Naive thymus-derived CD8-positive, alpha-beta T cell (primary cell): ENCODE results near the gene LIN52. TPM values are rescaled to one million over a fixed set of nuclear protein-coding genes. Genes with fewer than 3 reads are reported as not detected.
A peak's percentile ranks its signal among the peaks of the same experiment; 100 is the strongest.

ENCODE experiments used
- ATAC-seq, 2 donors: fragments of 150-1000 bp; cut with Tn5 transposase in 1 of 2; sonication (Bioruptor Pico), chemical (Tn5 transposase) in 1 of 2; 1 replicate in 1 of 2; 2 replicates in 1 of 2; pipeline ENCODE4 v1.10.0; 2021; ENCODE audit warnings: mild to moderate bottlenecking in 2 of 2, moderate library complexity in 2 of 2
- POLR2A ChIA-PET: fragments of 350-600 bp; sonication (Branson Sonifier 250); formaldehyde crosslinking; loops from one replicate; lab custom pipeline; 2021; ENCODE audit warnings: antibody characterized with exemption; lab: Charles Lee
- DNase-seq, 10 donors: peaks; one replicate each; pipeline versions ENCODE4 v3.0.0 to v3.0.0-alpha.2; 2020 to 2022
- H3K27ac Mint-ChIP-seq, 10 donors: one replicate each; pipeline ENCODE4 v1.8.0; 2020 to 2022; ENCODE audit warnings: mild to moderate bottlenecking in 10 of 10, mixed read lengths in 10 of 10, moderate library complexity in 4 of 10, inconsistent platforms in 1 of 10
- H3K27me3 Mint-ChIP-seq, 5 donors: one replicate each; pipeline ENCODE4 v1.8.0; 2021 to 2022; ENCODE audit warnings: mixed read lengths in 5 of 5
- H3K36me3 Mint-ChIP-seq, 3 donors: one replicate each; pipeline ENCODE4 v1.8.0; 2020 to 2022; ENCODE audit warnings: mixed read lengths in 3 of 3, mild to moderate bottlenecking in 2 of 3, inconsistent platforms in 1 of 3
- H3K4me1 Mint-ChIP-seq, 4 donors: one replicate each; pipeline ENCODE4 v1.8.0; 2021 to 2022; ENCODE audit warnings: mixed read lengths in 4 of 4
- H3K4me3 Mint-ChIP-seq, 10 donors: one replicate each; pipeline ENCODE4 v1.8.0; 2020 to 2022; ENCODE audit warnings: mild to moderate bottlenecking in 10 of 10, mixed read lengths in 10 of 10, moderate library complexity in 6 of 10, inconsistent platforms in 1 of 10
- H3K9me3 Mint-ChIP-seq, 9 donors: one replicate each; pipeline ENCODE4 v1.8.0; 2020 to 2022; ENCODE audit warnings: mixed read lengths in 9 of 9, mild to moderate bottlenecking in 3 of 9, inconsistent platforms in 1 of 9, moderate library complexity in 1 of 9
- polyA plus RNA-seq, 3 donors: library from polyadenylated mRNA; unstranded; fragments of 300-500 nt; fragmentation: Illumina TruSeq; gene quantifications; one replicate each; pipeline ENCODE4 v1.2.3, GENCODE V29; 2021
- total RNA-seq, 8 experiments: library from RNA in 2 of 8; stranded (reverse) in 2 of 8; gene quantifications; one replicate each; pipeline ENCODE4 v1.2.3 and lab custom pipeline; 2021 to 2026

The LIN52 gene
- total and polyA plus RNA-seq, 5 experiments from 2014 or later, result 9.5 to 16.1 (median 11.1) TPM

- Mint-ChIP-seq H3K9me3 (no peaks in the 10 kb centered on the region), H3K4me3 (no peak overlapping the region), H3K27ac (no peak overlapping the region), H3K27me3 (peaks cover 0 to 7% (median 1%) of the 10 kb centered on the region in 5 donors), H3K4me1 (no peaks in the 10 kb centered on the region), H3K36me3 (peaks cover 5 to 27% (median 6%) of the 10 kb centered on the region in 3 donors)
- POLR2A ChIA-PET, result no interaction called here
- no peak for DNase-seq
- ATAC-seq, result no peak
Observed at GRCh38 chr14:74204491-74204890, 119.7 kb downstream of the LIN52 start.

DNA sequence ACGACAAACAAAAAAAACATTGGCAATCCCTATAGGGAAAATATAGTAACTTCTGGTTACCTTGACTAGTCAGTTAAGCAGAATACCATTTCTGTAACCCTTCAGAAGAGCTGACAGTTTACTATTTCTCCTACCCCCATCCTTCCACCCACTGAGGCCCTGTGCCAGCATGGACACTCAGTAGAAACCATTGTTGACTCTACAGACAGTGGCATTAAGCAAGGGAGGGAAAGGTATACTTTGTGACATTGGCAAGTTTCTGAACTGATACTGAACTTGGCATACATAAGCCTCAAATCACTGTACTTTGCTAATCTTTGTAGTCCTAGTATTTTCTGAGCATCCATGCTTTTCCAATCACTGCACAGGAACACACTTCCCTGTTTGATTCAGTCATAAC is 121.1 kb downstream of the LIN52 start:
- ATAC-seq (no peak), DNase-seq (no peak)
- H3K9me3 Mint-ChIP-seq, result no peaks in the 10 kb centered on the region
- no peak overlapping the region for H3K4me3 Mint-ChIP-seq
- no peak overlapping the region for H3K27ac Mint-ChIP-seq
- H3K27me3 Mint-ChIP-seq, result peaks cover 0 to 7% (median 1%) of the 10 kb centered on the region in 5 donors
- H3K36me3 Mint-ChIP-seq, result peaks cover 5 to 16% (median 6%) of the 10 kb centered on the region in 3 donors
- POLR2A ChIA-PET, result no interaction called here
- no peaks in the 10 kb centered on the region for H3K4me1 Mint-ChIP-seq

- no peaks in the 10 kb centered on the region for H3K4me1 Mint-ChIP-seq
- H3K27me3 Mint-ChIP-seq, result peaks cover 0 to 7% (median 1%) of the 10 kb centered on the region in 5 donors
- POLR2A ChIA-PET, result interaction anchor here (0.6 kb wide), 1 partner anchor 1101 kb away, joined by 7 read pairs; no protein-coding TSS in a partner anchor
- ATAC-seq, result no peak
- H3K4me3 Mint-ChIP-seq, result no peak overlapping the region
- H3K9me3 Mint-ChIP-seq, result no peaks in the 10 kb centered on the region
- H3K36me3 Mint-ChIP-seq, result peaks cover 0 to 7% (median 4%) of the 10 kb centered on the region in 3 donors
- DNase-seq, result no peak
- no peak overlapping the region for H3K27ac Mint-ChIP-seq
Observed at GRCh38 chr14:74207943-74208342, 123.2 kb downstream of the LIN52 start.

GRCh38 chr14:74208642-74209041 is 123.9 kb downstream of the LIN52 start:
- DNase-seq, result no peak
- H3K4me3 Mint-ChIP-seq, result no peak overlapping the region
- POLR2A ChIA-PET, result interaction anchor here (0.6 kb wide), 1 partner anchor 1100 kb away, joined by 7 read pairs; no protein-coding TSS in a partner anchor
- no peak for ATAC-seq
- H3K4me1 Mint-ChIP-seq, result no peaks in the 10 kb centered on the region
- H3K9me3 Mint-ChIP-seq, result no peaks in the 10 kb centered on the region
- H3K36me3 Mint-ChIP-seq, result no peaks in the 10 kb centered on the region
- H3K27ac Mint-ChIP-seq, result peak overlapping the region in 1 of 10 donors; percentile 65
- peaks cover 0 to 7% (median 1%) of the 10 kb centered on the region in 5 donors for H3K27me3 Mint-ChIP-seq

DNA sequence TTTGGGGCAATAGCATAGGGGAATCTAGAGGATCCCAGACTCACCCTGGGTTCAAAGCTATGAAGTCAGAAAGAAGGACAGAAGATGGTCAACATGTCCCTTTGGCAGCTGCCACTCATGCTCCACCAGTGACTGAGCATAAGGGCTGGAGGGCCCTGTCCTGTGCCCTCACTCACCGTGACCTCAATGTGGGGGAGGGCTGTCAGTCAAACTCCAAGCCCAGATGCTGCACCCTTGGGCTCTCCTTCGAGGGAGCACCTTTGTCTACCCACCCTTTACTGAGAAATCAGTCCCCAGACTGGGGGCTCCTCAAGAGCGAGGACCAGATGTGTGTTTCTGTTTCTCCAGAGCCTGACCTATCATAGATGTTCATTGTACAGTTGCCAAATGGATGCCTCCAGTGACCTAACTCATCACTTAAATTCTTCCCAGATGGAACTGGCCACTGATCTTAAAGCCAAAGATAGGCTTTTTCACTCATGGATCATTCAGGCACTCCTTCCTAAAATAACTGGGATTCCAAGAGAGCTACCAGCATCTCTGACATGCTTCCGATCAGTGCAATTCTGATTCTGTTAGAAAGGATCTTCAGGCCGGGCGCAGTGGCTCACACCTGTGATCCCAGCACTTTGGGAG is 127.3 kb downstream of the LIN52 start:
- no peaks in the 10 kb centered on the region for H3K36me3 Mint-ChIP-seq
- H3K4me3 Mint-ChIP-seq, result no peak overlapping the region
- peaks cover 0 to 9% (median 6%) of the 10 kb centered on the region in 5 donors for H3K27me3 Mint-ChIP-seq
- DNase-seq, result no peak
- ATAC-seq, result no peak
- H3K4me1 Mint-ChIP-seq, result no peaks in the 10 kb centered on the region
- no peak overlapping the region for H3K27ac Mint-ChIP-seq
- POLR2A ChIA-PET, result no interaction called here
- H3K9me3 Mint-ChIP-seq, result no peaks in the 10 kb centered on the region

DNA sequence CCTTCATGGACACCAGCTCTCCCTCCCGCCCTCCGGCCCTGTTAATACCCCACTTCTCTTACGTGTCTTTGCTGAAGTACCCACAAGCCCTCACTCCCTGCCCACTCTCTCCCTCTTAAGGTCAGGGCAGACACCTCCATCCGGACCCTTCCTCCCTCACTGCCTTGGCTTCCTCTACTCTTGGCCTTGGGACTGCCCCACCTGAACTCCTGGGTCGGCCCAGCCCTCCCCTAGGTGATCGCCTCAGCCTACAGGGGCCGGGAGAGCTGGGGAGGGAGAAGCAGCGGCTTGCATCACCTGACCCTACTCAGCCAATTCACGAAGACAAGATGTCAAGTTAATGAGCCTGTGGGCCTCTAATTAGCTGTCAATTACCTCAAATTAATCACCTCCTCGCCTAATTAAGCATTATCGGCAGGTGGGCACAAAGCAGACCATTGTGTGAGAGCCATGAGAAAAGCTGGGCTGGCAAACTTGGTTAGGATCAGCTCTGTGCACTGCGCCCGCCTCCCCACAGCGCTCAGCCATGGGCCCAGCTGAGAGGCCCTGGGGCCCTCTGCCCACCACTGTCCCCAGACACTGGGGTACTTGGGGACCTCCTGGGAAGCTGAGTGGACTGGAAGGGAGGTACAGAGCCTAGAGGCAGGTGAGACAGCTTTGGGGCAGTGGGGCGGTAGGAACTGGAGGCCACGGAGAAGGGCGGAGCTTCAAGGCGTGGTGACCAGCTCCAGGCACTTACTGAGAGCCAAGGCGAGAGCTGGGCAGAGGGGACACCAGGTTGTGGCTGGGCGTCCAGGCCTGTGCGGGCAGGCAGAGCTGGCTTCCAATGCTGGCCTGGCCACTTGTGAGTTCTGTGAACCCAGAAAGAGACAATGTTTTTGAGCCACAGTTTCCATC is 129.4 kb downstream of the LIN52 start:
- Mint-ChIP-seq H3K4me1 (peaks cover 0 to 4% (median 3%) of the 10 kb centered on the region in 4 donors), H3K4me3 (no peak overlapping the region), H3K27ac (peak overlapping the region in 1 of 10 donors; percentile 14), H3K36me3 (no peaks in the 10 kb centered on the region), H3K9me3 (no peaks in the 10 kb centered on the region), H3K27me3 (peaks cover 9 to 14% (median 13%) of the 10 kb centered on the region in 5 donors)
- POLR2A ChIA-PET, result interaction anchor here (0.5 kb wide), 1 partner anchor 32 kb away, joined by 3 read pairs; no protein-coding TSS in a partner anchor
- no peak for DNase-seq
- no peak for ATAC-seq

GRCh38 chr14:74216671-74217070 is 131.9 kb downstream of the LIN52 start:
- POLR2A ChIA-PET, result no interaction called here
- Mint-ChIP-seq H3K27ac (no peak overlapping the region), H3K4me3 (no peak overlapping the region), H3K36me3 (no peaks in the 10 kb centered on the region), H3K27me3 (peaks cover 9 to 18% (median 14%) of the 10 kb centered on the region in 5 donors), H3K9me3 (no peaks in the 10 kb centered on the region), H3K4me1 (peaks cover 0 to 4% (median 3%) of the 10 kb centered on the region in 4 donors)
- DNase-seq (no peak), ATAC-seq (no peak)

GRCh38 chr14:74217672-74218448 is 133.1 kb downstream of the LIN52 start:
- Mint-ChIP-seq H3K4me1 (peaks cover 0 to 4% (median 3%) of the 10 kb centered on the region in 4 donors), H3K36me3 (no peaks in the 10 kb centered on the region), H3K27me3 (peaks cover 9 to 18% (median 15%) of the 10 kb centered on the region in 5 donors), H3K4me3 (peak overlapping the region in 8 of 10 donors; percentile 22 to 71 (median 54)), H3K9me3 (no peaks in the 10 kb centered on the region), H3K27ac (no peak overlapping the region)
- POLR2A ChIA-PET, result no interaction called here
- DNase-seq, result peak; percentile 47 to 78 (median 67)
- ATAC-seq, result peak; percentile 97 to 100

DNA sequence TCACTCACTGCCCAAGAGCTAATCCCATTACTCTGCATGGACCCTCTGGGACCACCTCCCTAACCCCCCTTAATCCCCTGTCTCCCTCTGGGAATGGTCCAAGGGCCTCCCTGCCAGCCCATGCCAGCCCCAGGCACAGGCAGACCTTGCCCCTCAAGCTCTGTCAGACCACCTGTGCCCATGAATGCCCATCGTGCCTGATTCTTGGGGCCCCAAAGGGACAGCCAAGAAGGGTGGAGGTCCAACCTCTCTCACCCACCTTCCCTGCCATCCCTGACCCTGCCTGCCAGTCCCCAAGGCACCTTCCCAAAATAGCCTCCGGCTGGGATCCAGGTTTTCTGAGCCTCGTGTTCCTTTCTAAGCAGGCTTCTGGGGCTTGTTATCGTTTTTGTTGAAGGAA is 133.7 kb downstream of the LIN52 start:
- ATAC-seq, result no peak
- DNase-seq, result no peak
- Mint-ChIP-seq H3K4me3 (peak overlapping the region in 1 of 10 donors; percentile 9), H3K27me3 (peaks cover 9 to 18% (median 15%) of the 10 kb centered on the region in 5 donors), H3K36me3 (no peaks in the 10 kb centered on the region), H3K4me1 (peaks cover 0 to 4% (median 3%) of the 10 kb centered on the region in 4 donors), H3K27ac (no peak overlapping the region), H3K9me3 (no peaks in the 10 kb centered on the region)
- POLR2A ChIA-PET, result no interaction called here

DNA sequence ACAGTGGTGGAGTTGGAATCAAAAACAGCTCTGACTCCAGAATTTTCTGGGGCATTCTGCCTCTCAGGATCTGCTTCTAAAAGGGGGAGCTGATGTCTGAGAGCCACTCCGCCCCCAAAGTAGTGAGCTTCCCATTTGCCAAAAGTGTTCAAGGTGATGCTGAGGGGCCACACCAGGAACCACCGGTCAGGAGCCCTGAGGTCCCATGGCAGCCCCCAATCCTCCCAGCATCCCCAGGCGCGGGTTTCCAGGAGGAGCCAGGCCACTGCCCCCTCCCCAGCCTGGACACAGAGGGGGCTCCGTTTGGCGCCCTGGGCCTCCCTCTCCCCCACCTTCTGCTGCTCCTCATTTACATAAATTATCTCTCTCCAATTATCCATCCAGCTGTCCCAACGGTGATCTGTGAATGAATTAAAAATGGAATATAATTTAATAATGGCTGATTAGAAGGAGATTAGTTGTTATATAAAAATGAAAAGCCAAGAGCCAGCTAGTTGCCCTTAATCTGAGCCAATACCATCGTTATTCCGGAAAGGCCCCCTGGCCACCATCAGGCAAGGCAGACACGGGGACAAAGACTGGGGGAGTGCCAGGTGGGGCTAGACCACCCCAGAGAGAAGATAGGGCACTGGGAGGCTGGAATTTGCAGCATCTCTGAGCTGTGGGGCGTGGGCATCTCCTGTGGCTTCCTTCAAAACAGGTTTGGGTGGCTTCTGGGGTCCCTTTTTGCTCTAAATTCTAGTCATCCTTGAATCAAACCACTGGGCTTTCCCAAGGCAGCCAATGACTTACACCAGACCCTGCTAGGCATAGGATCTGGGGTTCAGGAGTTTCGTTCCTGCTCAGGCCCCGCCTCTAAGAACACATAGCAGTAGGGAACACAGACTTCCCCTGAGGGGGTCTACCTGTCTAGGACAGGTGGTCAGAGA is 134.8 kb downstream of the LIN52 start:
- H3K4me3 Mint-ChIP-seq, result no peak overlapping the region
- peaks cover 9 to 23% (median 15%) of the 10 kb centered on the region in 5 donors for H3K27me3 Mint-ChIP-seq
- ATAC-seq (no peak), DNase-seq (no peak)
- no peaks in the 10 kb centered on the region for H3K36me3 Mint-ChIP-seq
- POLR2A ChIA-PET, result interaction anchor here (0.6 kb wide), 1 partner anchor 84 kb away, joined by 4 read pairs; no protein-coding TSS in a partner anchor
- no peak overlapping the region for H3K27ac Mint-ChIP-seq
- H3K4me1 Mint-ChIP-seq, result peaks cover 0 to 4% (median 3%) of the 10 kb centered on the region in 4 donors
- no peaks in the 10 kb centered on the region for H3K9me3 Mint-ChIP-seq

DNA sequence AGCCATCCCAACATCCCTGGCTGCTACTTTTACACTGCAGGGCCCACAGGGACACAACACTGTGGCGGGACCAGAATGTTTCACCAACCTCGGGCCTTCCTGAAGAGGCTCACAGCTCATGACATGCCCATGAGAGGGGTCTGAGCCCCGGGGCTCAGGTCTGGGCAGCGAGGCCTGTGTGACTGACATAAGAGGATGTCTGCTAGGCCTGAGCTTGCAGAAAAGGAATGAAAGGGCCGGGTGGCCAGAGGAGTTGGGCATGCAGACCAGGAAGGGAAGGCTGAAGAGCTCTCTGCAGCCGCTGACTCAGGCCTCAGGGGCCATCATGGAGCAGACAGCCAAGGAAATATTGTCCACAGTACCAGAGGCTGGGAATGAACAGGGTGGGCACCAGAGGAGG is 136.2 kb downstream of the LIN52 start:
- DNase-seq (no peak), ATAC-seq (no peak)
- POLR2A ChIA-PET, result no interaction called here
- peaks cover 9 to 29% (median 15%) of the 10 kb centered on the region in 5 donors for H3K27me3 Mint-ChIP-seq
- no peaks in the 10 kb centered on the region for H3K9me3 Mint-ChIP-seq
- H3K36me3 Mint-ChIP-seq, result no peaks in the 10 kb centered on the region
- peak overlapping the region in 1 of 10 donors; percentile 9 for H3K27ac Mint-ChIP-seq
- H3K4me3 Mint-ChIP-seq, result no peak overlapping the region
- H3K4me1 Mint-ChIP-seq, result peaks cover 0 to 4% (median 3%) of the 10 kb centered on the region in 4 donors
